ENCODE data around the gene BTK.

Gene BTK

DNA sequence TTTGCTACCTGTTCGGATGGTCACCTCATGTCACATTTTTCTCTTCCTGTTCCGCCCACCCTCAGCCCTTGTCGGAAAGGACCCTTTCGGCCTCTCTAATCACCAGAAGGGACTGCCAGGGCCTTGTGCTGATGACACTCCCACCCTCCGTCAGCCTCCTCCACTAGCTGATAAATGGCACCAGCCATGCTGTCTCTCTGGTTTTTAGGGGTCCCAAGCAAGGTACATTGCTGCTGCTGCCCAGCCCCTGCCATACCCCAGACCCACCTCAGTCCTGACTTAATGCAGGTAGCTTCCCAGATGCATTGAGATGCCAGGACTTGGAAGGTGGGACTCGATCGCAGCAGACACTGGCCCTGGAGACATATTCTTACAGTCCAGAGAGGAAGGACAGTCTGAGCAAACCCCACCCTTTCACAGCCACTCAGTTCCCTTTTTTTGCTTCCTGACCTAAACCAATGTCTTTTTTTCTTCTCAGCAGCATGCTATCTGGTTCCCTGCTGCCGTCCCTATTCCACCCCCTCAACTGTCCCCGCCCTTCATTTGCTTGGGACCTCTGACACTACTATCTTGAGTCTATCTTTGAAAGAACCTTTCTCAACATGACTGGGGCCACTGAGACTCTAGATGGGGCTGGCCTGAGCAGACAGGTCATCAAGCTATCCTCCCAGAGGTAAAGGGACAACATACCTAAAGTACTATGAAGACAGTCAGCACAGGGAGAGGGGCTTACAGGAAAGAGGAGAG, at the start of gene BTK:
BTK (minus strand) TSS at position 397 of the 747 bp plus-strand sequence. CDS start 10,907 bp downstream, outside the sequence.
- peak within 1 kb of the TSS; percentile 92 for H3K4me3 ChIP-seq (ENCODE audit: low read depth, low read length)
- TF ChIP-seq POLR2A (IDR thresholded peaks at IDR 0.05; ENCODE audit: extremely low read depth, insufficient read length), result peak; percentile 68
- peak; percentile 85 for TF ChIP-seq MYC (IDR thresholded peaks at IDR 0.05; ENCODE audit: low read depth, low read length)
- peak; percentile 58; the same call in 1 of the 2 replicates for TF ChIP-seq MAX (IDR thresholded peaks at IDR 0.05; ENCODE audit: low read depth, low read length)
- TF ChIP-seq CTCF (IDR thresholded peaks at IDR 0.05; ENCODE audit: low read depth, low read length), result no peak
- DNase-seq (ENCODE audit: low read depth), result peak; percentile 90

- no peak for TF ChIP-seq MYC (IDR thresholded peaks at IDR 0.05; ENCODE audit: low read depth, low read length)
- TF ChIP-seq CTCF (IDR thresholded peaks at IDR 0.05; ENCODE audit: low read depth, low read length), result no peak
- no peak for TF ChIP-seq MAX (IDR thresholded peaks at IDR 0.05; ENCODE audit: low read depth, low read length)
- TF ChIP-seq POLR2A (IDR thresholded peaks at IDR 0.05; ENCODE audit: extremely low read depth, insufficient read length), result no peak
- DNase-seq (ENCODE audit: low read depth), result no peak
- no peak overlapping the region for H3K4me3 ChIP-seq (ENCODE audit: low read depth, low read length)
Observed at GRCh38 chrX:101430457-101431078, 44.6 kb upstream of the BTK start.

- no peak overlapping the region for H3K4me3 ChIP-seq (ENCODE audit: low read depth, low read length)
- DNase-seq (ENCODE audit: low read depth), result no peak
- no peak for TF ChIP-seq MAX (IDR thresholded peaks at IDR 0.05; ENCODE audit: low read depth, low read length)
- TF ChIP-seq CTCF (IDR thresholded peaks at IDR 0.05; ENCODE audit: low read depth, low read length), result no peak
- TF ChIP-seq POLR2A (IDR thresholded peaks at IDR 0.05; ENCODE audit: extremely low read depth, insufficient read length), result no peak
- TF ChIP-seq MYC (IDR thresholded peaks at IDR 0.05; ENCODE audit: low read depth, low read length), result no peak
Observed at GRCh38 chrX:101429934-101430333, 43.9 kb upstream of the BTK start.

DNA sequence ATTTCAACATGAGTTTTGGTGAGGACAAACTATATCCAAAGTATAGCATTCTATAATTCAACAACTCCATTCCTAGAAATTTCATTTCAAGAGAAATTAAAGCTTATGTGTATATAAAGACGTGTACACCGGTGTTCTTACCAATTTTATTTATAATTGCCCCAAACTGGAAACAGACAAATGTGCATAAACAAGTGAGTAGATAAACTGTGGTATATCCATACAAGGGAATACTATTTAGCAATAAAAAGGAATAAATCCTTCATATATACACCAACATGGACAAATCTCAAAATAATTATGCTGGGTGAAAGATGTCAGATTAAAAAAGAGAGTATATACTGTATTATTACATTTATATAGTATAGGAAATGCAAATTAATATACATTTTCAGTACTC, 42.0 kb upstream of the BTK start:
- H3K4me3 ChIP-seq (ENCODE audit: low read depth, low read length), result no peak overlapping the region
- TF ChIP-seq CTCF (IDR thresholded peaks at IDR 0.05; ENCODE audit: low read depth, low read length) (no peak), MAX (IDR thresholded peaks at IDR 0.05; ENCODE audit: low read depth, low read length) (no peak), MYC (IDR thresholded peaks at IDR 0.05; ENCODE audit: low read depth, low read length) (no peak), POLR2A (IDR thresholded peaks at IDR 0.05; ENCODE audit: extremely low read depth, insufficient read length) (no peak)
- no peak for DNase-seq (ENCODE audit: low read depth)

DNA sequence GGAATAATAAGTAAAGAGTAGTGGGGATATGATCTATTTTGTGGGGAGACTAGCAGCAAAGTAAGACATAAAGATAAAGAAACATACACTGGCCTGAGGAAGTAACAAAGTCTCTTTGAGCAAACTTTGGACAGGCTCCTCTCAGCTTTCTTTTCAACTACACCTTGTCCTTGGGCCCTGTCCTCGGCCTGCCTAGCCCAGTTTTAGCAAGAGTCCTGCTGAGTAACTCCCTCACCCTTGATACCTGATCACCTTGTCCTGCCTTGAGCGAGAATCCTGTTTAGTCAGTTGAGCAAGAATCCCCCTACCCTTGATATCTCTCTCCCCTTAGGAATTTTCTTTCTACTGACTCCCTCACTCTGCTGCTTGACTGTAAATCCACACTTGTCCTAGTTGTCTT, 33.5 kb upstream of the BTK start:
- DNase-seq (ENCODE audit: low read depth), result no peak
- no peak overlapping the region for H3K4me3 ChIP-seq (ENCODE audit: low read depth, low read length)
- TF ChIP-seq CTCF (IDR thresholded peaks at IDR 0.05; ENCODE audit: low read depth, low read length) (no peak), MAX (IDR thresholded peaks at IDR 0.05; ENCODE audit: low read depth, low read length) (no peak), MYC (IDR thresholded peaks at IDR 0.05; ENCODE audit: low read depth, low read length) (no peak), POLR2A (IDR thresholded peaks at IDR 0.05; ENCODE audit: extremely low read depth, insufficient read length) (no peak)
